TTC549 (cell line): Measurements from ENCODE around the gene ARHGAP27.
"Not testable (repeated sequence)": the region's sequence is repeated elsewhere in the genome, so short reads cannot be mapped to it uniquely, and the experiment has no call there.

Experiments
- FAIRE-seq: peaks from 2 replicates; lab custom pipeline; 2012; peaks lifted over from hg19 to GRCh38; lab: Jason Lieb, UNC

Gene ARHGAP27, protein sequence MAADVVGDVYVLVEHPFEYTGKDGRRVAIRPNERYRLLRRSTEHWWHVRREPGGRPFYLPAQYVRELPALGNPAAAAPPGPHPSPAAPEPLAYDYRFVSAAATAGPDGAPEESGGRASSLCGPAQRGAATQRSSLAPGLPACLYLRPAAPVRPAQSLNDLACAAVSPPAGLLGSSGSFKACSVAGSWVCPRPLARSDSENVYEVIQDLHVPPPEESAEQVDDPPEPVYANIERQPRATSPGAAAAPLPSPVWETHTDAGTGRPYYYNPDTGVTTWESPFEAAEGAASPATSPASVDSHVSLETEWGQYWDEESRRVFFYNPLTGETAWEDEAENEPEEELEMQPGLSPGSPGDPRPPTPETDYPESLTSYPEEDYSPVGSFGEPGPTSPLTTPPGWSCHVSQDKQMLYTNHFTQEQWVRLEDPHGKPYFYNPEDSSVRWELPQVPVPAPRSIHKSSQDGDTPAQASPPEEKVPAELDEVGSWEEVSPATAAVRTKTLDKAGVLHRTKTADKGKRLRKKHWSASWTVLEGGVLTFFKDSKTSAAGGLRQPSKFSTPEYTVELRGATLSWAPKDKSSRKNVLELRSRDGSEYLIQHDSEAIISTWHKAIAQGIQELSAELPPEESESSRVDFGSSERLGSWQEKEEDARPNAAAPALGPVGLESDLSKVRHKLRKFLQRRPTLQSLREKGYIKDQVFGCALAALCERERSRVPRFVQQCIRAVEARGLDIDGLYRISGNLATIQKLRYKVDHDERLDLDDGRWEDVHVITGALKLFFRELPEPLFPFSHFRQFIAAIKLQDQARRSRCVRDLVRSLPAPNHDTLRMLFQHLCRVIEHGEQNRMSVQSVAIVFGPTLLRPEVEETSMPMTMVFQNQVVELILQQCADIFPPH

DNA sequence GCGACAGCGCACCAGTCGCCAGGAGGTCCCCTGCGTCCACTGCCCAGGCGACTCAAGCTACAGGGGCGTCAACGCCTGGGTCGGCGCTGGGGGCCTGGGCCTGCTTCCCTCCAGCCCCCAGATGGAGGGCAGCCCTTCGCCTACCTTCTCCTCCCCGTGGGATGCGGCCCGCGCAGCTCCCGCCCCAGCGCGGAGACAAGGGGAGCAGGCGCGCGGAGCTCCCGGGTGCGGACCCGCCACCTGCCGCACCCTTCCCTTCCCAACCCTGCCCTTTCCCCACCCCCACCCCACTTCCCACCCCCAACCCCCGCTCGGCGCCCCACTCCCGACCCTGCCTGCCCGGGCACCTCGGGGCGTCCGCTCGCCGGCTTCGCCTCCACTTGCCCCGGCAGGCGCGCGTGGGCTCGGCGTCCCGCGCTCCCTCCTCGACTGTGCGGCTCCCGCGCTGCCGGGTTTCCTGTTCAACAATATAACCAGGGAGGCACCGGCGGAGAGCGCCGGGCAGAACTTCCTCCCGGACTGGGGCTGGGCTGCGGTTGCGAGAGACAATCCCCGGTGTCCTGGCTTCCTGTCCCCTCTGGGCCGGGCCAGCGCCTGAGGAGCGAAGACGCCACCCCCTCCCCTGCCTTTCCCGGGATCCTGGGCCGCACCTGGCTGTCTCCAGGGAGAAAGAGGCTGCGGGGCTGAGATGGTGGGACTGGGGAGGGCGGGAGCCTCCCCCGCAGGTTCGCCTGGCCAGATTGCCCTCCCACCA lies at the start of gene ARHGAP27:
Gene ARHGAP27 (minus strand): TSS at position 466 of the 754 bp plus-strand sequence. CDS start 2,591 bp downstream, outside the sequence.
- FAIRE-seq = no peak

DNA sequence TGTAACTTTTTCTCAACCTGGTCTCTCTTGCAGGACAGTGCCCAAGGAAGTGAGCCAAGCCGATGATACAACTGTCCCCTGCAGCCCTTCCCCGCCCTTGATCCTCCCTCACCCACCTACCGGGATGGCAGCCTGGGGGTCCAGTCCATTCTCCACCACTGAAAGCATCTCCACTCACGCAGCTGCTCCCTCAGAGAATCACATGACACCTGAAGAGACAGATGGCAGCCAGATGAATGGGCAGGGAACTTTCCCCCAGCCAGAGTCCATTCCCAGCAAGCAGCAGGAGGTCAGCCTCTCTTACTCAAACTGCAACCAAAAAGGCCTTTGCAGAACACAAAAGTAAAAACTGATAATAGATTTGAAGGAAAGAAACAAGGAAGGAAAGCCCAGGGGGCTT lies 49.6 kb upstream of the ARHGAP27 start:
- FAIRE-seq = not testable (repeated sequence)

DNA sequence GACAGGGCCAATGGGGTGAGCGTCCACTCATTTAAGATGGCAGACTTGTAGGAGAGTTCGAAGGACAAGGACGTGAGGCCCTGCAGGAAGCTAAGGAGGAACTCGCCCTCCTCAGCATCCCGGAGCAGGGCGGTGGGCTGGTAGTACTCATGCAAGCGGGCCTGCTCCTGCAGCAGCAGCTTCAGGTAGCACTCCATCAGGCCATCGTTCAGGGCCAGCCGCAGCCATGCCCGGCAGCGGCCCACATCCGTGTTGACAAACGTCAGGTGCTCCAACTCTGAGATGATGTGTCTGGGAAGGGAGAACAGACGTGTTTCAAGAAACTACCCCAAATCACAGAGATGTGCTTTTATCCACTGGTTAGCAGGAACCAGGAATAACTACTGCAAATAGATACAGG lies 42.8 kb upstream of the ARHGAP27 start:
- FAIRE-seq = not testable (repeated sequence)

DNA sequence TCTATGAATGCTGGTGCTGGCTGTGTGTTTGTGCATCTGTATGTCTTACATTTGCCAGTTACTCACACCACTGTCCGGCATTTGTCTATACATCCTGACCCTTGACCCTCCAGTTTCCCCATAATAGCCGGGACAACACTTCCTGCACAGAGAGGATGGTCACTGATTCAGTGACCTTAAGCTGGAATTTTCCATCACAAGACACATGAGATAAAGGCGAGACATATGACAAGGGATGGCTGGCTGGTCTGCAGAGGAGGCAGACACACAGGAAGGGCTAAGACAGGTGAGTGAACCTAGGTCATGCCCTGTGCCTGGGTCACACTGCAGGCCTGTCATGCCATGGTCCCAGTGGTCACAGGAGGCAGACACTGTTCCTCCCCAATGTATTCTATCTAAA lies 39.6 kb upstream of the ARHGAP27 start:
- not testable (repeated sequence) for FAIRE-seq

DNA sequence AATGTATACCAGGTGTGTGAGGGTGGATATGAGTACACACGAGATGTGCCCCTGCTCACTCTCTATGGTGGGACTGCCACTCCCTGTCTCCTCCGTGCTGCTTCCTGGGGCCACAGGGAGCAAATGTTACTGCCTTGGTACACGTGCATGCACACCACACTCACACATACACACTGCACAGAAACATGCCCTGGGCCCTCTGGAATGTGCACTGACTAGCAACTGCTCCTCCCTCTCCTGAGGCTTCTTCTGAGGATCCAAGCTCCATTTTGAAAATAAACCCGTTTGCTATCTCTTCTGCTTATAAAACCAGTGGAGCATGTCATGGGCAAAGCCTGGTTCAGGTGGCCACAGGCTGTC lies 36.5 kb upstream of the ARHGAP27 start:
- FAIRE-seq = not testable (repeated sequence)

DNA sequence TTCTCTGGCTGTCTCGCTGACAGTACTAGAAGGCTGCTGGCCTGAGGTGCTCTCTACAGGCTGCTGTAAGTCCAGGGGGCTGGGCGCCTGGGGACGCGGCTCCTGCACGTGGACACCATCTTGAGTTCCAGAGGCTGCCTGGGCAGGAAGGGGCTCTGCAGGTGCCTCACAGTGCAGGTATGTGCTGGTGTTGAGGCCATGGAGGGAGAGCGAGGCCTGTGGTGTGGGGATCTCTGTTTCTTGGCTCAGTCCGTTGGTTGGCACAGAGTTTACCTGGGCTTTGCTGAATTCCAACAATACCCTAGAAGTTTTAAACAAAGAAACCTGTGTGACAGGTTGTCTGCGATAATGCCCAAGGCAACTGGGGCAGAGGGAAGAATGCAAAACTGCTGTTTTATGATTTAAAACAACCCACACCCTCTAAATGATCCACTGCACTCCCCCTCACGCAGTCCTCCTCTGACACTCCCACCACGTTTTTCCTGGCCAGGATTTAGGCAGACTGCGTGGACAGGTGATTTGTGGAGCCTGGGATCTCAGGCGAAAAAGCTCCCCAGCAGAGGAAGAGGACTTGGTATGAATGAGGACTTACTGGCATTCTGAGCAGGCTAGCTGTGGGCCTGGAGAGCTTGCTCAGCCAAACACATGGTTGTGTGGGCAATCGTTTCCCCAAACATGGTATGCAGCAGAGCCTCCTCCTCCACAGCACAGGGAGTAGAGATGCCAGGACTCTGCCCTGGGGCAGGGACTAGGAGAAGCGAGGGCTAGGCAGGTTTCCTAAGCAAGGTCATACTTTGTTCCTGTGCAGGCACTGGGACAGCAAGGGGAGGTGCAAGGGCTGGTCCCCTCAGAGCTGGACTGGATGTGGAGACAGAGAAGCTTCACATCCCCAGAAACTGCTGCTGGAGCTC lies 35.9 kb upstream of the ARHGAP27 start:
- not testable (repeated sequence) for FAIRE-seq

DNA sequence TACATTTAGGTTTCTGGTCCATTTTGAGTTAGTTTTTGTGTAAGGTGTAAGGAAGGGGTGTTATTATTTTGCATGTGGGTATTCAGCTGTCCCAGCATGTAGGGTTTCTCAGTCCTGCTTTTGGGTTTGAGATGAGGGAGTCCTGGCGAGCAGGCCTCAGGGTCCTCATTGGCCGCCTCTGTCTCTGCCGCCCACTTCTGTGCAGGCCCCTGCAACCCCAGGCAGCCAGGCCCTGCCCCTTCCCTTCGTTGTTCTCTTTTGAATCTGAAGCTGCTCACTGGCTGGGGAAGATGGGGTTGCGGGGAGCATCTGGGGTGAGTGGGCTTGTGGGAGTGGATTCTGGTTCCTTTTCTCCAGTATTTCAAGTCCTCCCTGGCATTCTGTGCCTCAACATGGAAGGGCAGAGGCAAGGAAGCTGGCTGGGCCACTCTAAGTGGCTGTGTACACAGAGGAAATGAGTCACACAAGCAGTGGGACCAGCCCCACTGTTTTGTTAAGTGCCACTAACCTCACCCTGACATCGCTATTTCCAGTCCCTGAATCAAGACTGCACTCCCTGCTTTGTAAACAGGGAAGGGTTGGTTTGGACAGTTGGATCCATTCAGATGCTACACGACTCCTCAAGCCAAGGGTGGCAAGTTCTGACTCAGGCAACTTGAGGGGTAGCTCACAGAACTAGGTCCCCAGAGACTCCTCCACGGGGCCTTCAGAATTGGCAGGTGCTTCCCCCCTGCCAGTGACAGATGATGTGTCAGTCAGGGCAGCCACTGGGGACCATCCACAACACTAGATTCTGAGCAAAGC lies 29.1 kb upstream of the ARHGAP27 start:
- not testable (repeated sequence) for FAIRE-seq

DNA sequence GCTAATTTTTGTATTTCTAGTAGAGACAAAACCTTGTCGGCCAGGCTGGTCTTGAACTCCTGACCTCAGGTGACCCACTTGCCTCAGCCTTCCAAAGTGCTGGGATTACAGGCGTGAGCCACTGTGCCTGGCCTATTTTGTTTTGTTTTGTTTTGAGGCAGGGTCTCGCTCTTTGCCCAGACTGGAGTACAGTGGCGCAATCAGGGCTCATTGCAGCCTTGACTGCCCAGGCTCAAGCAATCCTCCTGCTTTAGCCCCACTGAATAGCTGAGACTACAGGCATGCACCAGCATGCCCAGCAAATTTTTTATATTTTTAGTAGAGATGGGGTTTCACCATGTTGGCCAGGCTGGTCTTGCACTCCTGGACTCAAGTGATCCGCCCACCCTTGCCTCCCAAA lies 27.8 kb upstream of the ARHGAP27 start:
- FAIRE-seq = not testable (repeated sequence)

DNA sequence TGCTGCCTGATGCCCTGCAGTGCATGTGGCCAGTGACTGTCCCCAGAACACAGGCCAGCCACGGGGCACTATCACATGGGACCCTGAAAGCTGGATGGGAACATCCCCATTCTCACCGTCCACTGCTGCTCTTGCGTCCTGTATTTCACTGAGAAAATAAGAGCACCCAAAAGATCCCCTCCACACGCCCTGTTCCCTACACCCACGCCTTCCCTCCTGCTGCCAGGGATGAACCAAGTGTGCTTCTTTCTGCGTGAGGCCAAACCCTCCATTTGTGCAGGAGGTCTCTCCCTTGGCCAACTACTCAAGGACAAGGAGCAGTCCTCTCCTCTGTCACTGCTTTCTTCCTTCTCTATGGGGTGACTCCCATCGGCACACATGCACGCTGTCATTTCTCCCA lies 21.7 kb upstream of the ARHGAP27 start:
- FAIRE-seq = not testable (repeated sequence)

DNA sequence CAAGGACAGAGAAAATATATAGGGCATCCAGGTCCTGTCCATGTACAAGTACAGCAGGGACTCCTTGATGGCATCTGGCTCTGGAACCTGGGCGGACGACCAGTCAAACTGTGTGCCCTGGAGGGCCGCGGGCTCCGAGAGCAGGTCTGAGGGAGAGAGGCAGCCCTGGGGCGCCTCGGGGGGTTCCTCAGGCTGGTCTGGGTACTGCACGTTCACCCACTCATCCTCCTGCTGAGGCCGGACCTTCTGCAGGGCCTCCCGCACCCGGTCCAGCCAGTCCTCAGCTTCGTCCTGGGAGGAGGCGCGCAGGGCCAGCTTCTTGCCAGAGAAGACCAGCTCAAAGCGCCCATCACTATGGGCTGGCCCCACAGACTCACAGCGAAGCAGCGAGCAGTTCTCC lies 21.1 kb upstream of the ARHGAP27 start:
- FAIRE-seq = not testable (repeated sequence)

DNA sequence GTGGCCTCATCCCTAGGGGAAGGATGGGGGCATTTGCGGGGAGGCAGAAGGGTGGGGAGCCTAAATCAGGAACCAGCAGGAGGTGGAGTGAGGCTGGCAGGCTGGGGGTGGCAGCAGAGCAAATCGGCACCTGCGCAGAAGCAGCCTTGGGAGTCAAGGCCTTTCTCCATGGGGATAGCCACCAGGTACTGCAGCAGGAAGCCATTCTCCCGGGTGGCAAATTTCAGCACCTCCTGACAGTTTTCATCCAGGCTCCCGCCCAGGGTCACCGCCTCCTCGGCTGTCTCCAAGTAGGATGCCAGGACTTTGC lies 20.5 kb upstream of the ARHGAP27 start:
- FAIRE-seq = not testable (repeated sequence)

DNA sequence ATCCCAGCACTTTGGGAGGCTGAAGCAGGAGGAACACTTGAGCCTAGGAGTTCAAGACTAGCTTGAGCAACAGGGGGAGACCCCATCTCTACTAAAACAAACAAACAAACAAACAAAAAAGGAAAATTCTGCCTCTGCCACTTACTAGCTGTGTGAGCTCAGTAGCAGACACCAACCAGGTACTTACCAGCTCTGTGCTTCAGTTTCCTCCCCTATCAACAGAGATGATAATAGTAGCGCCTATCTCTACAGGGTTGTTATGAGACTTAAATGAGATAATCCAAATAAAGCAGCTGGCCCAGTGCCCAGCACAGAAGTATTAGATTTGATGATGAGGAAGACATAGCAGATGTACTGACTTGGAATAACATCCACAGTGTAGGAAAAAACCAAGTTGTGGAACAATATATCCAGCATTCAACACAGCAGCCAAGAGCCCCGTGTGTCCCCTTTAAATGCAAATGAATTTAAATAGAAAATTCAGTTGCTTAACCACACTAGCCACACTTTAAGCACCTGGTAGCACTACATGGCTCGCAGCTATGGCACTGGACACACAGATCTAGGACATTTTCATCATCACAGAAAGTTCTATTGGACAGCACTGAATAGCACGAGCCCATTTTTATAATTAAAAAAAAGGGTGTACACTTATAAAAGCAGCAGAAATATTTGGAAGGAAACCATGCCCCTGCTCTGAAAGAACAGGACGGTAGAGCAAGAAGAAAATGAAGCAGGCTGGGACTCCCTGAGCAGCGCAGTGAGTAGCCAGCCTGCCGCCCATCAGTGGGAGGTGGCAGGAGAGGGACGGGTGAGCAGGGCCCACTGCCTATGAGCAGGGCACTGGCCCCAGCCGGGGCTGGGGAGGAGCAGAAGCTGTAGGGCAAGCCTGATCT lies 19.9 kb upstream of the ARHGAP27 start:
- FAIRE-seq = not testable (repeated sequence)

DNA sequence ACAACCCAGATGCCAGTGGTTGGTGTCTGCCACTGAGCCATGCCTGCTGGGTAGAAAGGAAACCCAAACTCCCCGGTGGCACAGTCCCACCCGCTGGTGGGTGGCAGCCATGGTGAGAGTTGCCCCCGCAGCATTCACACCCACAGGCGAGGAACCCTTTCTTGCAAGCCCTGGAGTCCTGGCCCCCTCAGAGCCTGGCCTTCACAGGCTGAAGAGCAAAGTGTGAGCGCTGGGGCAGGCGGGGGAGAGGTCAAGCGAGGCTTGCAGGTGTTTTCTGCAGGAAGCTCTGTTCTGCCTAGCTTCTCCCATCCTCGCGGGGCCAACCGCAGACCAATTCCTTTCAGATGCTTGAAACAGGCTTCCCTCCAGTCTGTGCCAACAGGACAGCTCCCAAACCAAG lies 19.0 kb upstream of the ARHGAP27 start:
- FAIRE-seq = not testable (repeated sequence)

DNA sequence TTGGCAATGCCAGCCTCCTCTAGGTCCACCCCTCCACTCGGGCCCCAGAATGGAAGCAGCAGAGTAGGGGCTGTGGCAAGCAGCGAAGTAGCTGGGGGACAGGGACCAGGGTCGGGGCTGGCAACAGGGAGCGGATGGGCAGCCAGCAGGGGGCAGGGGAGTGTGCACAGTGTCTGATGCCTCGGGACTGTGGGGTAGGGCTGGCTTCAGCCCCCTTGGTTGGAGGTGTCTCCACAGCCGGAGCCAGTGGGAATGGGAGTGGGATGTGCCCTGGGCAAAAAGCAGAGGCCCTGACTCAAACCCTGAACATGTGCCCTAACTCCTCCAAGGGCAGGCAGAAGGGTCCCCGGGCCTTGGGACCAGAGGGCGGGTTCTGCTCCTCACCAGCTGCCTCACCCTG lies 18.5 kb upstream of the ARHGAP27 start:
- FAIRE-seq = no peak

DNA sequence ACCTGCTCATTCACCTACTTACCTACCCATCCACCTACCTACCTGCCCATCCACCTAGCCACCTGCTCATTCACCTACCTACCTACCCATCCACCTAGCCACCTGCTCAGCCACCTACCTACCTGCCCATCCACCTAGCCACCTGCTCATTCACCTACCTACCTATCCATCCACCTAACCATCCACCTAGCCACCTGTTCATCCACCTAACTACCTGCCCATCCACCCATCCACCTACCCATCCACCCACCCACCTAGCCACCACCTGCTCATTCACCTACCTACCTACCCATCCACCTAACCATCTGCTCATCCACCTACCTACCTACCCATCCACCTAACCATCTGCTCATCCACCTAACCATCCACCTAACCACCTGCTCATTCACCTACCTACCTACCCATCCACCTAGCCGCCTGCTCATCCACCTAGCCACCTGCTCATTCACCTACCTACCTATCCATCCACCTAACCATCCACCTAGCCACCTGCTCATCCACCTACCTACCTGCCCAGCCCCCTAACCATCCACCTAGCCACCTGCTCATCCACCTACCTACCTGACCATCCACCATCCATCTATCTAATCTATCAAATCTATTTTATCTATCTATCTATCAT lies 17.1 kb upstream of the ARHGAP27 start:
- not testable (repeated sequence) for FAIRE-seq

DNA sequence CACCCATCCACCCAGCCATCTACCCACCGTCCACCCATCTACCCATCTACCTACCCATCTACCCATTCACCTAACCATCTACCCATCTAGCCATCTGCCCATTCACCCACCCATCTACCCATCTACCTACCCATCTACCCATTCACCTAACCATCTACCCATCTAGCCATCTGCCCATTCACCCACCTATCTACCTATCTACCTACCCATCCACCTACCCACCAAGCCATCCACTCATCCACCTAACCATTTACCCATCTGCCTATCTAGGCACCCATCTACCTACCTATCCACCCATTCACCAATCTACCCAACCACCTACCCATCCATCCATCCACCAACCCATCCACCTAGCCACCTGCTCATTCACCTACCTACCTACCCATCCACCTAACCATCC lies 16.6 kb upstream of the ARHGAP27 start:
- not testable (repeated sequence) for FAIRE-seq

DNA sequence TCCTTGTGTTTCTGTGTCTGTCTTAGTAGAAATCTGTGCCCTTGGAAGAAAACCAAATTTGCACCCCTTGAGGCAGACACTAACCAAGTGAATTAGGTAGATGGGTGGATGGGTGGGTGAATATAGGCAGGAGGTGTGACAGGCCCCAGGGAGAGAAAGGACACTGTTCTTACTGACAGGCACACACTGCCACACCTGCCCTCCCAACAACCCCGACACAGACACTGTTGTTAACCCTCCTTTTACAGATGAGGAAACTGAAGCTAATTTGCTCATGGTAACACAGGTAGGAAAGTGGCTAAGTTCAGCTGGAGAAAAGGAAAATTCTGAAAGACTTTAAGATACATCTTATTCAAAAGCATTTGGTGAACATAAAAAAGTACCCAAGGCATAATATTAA lies 15.8 kb upstream of the ARHGAP27 start:
- not testable (repeated sequence) for FAIRE-seq

DNA sequence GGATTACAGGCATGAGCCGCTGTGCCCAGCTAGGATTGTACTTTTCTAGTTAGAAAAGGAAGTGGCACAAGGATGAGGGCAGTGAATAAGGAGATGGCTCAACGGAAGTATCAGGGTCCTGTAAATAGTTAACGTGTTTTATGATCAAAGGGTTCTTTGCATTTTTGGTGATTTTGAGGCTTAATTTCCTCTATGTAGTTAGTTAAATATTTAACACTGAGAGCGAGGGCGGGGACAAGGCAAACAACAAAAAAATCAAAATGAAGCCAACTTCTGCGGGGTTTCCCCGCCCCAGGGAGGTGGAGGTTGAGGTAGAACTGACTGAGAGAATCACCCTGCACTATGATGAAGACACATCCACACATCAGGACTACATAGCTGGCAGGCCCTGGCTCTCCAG lies 15.4 kb upstream of the ARHGAP27 start:
- FAIRE-seq = not testable (repeated sequence)

DNA sequence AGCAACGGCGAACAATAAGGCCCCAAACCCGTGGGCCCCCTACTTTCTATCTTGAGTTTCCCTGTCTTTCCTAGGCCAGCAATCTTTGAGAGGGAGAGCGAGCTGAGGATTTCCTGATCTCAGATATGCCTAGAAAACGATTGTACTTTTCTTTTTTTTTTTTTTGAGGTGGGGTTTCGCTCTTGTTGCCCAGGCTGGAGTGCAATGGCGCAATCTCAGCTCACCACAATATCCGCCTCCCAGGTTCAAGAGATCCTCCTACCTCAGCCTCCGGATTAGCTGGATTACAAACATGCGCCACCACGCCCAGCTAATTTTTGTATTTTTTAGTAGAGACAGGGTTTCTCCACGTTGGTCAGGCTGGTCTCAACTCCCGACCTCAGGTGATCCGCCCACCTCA lies 15.0 kb upstream of the ARHGAP27 start:
- not testable (repeated sequence) for FAIRE-seq
